Ureter (tissue), 1 donor: ENCODE results near the gene UBP1. TPM values are rescaled to one million over a fixed set of nuclear protein-coding genes. Genes with fewer than 3 reads are reported as not detected.
"Not testable (repeated sequence)": the region's sequence is repeated elsewhere in the genome, so short reads cannot be mapped to it uniquely, and the experiment has no call there.

Experiments used
- DNase-seq: peaks from one replicate; pipeline ENCODE4 v3.0.0-alpha.2; 2020; ENCODE audit warnings: low spot score
- total RNA-seq: library from RNA; stranded (reverse); gene quantifications from one replicate; pipeline ENCODE4 v1.2.4, GENCODE V29; 2023
- donor health status: DM: yes; HTN: yes; CAD: no.

UBP1 gene
- total RNA-seq, 1 donor from 2014 or later: 73.7 TPM

DNA sequence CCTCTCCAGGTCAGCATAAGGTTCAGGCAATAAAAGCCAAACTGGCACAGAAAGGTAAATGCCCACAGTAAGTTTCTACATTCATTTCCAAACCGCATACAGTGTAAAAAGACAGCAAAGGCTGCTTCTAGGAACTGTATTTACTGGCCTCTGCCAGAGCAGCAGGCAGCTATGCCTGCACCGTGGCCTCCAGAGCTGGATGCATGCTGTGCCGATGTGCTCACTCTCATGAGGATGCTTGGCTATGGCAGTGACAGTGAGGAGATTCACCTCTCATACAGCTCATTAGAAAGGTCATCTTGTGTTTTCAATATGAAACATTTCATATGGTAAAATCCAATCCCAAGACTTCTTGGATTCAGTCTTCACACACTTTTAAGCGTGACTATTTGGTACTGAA, 50.3 kb downstream of the UBP1 start:
- no peak for DNase-seq

DNA sequence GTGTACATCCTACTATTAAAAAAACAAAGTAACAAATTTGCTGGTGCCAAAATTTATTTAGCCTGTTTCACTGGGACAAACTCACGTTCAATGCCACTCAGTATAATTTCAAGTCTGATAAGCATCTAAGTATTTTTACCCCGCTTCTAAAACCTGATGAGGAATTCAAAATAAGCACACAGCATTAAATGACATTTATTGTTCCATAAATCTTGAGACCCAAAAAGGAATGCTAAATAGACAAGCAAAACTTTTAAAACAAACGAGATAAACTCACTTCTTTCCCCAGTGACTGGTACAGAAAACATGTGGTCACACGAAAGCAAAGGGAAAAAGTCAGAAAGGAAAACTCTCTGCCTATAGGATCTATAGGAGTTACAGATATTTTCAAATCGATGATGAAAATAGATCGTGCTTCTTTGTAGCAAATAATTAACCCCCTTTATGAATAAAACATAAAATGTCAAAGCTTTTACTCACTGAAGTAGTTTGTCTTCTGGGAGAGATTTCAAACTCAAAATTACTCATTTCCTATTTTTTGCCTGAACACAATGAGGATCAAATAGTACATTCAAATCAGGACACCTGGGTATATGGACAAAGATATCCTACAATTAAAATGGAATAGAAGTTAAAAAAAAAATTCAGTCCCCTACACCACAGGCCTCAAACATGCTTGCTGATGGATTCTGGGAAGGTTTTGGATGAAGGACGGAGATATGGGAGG, 51.7 kb downstream of the UBP1 start:
- no peak for DNase-seq

DNA sequence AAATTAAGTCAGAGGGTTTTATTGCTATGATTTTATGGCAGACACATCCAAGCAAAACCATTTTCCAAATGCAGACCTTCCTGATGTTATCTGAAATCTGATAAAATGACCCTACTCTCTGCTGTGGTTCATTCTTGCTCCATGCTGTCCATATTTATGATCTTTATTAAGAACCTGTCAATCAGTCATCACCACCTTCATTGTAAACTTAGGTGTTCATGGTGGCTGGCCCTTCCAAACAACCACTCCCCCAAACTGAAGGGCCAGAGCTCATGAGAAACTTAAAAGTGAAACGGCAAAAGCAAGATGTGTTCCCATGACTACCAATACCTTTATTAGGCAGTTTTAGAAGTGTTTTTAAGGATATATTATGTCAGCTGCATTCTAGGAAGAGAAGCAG, 53.6 kb downstream of the UBP1 start:
- DNase-seq: no peak

DNA sequence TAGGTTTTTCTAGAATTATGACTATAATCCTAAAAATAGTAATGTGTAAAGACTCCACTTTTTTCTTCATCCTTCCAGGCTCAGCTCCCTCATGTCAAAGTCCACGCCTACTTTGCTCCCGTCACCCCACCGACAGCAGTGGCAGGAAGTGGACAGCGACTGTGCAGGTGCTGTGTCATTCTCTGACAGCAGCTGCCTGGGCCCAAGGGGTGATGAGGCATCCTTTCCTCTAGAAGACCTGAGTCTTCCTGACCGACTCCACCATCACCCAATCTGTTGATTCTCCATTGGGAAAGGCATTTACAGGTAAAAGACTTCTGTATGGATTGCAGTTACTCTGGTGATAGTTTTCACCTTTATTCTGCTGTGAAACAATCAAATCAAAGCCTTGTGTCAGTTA, 54.8 kb downstream of the UBP1 start:
- no peak for DNase-seq

DNA sequence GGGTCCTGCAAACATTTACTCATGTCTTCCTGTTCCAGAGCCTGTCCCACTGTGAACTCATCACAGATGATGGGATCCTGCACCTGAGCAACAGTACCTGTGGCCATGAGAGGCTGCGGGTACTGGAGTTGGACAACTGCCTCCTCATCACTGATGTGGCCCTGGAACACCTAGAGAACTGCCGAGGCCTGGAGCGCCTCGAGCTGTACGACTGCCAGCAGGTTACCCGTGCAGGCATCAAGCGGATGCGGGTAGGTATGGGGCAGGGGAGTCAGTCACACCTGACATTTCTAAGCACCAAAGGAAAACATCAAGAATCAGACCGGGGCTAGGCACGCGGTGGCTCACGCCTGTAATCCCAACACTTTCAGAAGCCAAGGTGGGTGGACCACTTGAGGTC, 56.3 kb downstream of the UBP1 start:
- DNase-seq: no peak

DNA sequence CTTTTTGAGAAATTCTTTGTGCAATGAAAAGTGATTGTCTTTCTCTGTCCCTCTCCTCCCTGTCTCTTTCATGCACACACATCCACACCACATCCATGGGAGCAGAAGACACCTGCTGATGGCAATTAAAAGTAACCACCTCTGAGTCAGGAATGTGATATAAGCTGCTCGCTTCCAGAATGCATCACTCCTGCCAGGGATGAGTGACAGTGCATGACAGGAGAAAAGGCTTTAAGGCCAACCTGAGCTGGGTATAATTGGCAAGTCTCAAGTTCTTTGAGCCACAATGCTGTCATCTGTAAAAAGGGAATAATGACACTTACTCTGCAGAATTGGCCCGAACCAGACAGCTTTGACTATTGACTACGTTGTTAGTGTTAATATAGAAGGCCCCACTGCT, 59.6 kb downstream of the UBP1 start:
- no peak for DNase-seq

DNA sequence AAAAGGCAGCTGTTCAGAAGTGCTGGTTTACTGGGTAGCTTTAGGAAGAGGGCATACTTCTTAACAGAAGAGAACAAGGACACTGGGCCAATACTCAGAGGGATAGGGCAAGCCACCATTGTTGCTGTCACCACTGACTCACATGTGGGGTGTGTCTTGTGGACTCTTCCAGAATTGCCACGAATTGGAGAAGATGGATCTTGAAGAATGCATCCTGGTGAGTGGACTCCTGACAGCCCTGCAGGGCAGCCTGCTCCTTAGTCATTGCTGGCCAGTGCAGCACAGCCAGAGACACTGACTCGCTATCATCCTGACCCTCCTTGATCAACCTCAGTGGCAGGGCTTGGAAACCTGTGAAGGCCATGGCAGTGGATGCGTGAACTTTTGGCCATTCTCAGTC, 62.3 kb downstream of the UBP1 start:
- no peak for DNase-seq

DNA sequence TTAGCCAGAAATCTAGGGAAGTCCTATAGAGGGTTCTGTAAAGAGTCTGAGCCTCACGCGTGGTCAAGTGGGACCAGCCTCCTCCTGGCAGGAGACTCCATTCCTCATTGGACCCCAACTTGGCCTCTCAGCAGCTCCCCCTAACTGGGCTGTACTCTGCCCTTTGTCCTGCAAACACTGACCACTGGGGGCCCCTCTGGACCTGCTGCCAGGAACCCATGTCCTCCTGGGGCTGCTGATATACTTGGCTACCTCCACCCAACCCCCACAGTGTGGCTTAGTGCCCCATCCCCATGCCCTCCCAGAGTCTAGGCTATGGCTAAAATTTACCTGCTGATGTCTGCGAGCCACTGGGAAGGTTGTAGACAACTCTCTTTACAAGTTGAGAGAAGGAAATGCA, 62.7 kb downstream of the UBP1 start:
- DNase-seq: no peak

DNA sequence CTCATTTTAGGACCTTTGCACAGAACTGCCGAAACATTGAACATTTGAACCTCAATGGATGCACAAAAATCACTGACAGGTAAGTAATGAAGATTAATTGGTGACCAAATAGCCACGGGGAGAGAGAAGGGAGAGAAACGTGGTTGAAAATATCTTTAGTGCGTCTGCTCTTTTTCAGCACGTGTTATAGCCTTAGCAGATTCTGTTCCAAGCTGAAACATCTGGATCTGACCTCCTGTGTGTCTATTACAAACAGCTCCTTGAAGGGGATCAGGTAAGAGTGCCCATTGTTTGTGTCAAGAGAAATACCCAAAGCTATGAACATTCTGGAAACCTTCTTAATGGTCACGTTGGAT, 67.1 kb downstream of the UBP1 start:
- DNase-seq: no peak

DNA sequence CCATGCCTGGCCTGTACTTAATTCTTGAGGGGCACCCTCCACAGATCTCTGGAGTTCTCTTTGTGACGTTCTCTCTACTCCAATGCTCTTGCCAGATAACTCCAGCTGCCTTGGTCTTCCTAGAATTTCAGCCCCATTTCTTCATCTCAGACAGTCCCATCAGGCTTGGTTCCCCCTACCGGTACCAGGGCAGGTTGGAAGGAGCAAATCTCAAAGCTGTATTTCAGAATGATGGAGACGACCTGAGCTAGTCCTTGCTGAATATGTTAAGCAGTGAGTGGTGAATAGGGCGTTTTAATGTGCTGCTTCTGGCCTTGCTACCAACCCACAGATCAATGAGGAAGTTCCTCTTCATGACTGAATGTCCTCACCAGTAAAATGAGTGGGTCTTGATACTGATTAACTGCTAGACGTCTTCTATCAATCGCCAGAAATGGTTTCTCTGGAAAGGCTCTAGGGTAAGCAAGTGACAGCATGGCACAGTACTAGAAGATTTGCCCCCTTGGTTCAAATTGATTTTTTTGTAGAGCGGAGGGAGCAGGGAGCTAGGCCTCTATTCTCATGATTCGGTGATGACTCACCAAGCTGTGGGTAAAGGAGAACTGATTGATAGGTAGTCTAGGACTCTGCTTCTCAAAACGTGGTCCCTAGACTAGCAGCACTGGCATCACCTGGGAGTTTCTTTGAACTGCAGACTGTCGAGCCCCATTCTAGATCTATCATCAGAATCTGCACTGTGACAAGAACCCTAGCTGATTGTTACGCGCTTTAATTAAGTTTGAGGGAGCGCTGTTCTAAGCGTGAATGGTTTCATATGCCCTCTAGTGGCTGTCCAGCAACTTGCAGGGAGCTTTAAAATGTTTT, 67.8 kb downstream of the UBP1 start:
- no peak for DNase-seq

DNA sequence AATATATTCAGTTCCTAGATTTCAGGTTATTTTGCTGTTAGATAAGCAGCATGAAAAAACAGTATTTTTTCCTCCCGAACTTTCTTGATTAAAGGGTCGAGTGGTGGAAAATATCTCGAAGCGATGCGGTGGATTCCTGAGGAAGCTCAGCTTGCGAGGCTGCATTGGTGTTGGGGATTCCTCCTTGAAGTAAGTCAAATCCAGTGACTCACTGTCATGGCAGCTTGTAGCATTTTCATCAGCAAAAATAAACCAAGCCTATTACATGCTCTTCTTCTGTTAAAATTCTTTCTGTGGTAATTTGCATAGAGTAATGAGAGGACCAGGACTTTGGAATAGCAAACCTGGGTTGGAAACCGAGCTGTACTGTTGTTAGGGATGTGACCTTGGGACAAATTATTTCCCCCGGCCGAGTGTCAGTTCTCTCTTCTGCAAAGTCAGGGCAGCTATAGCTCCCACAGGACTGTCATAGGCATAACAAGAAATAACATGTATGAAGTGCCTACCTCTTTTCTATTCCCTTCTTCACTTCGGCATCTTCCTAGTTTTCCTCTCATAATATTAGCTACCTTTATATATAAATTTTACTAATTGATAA, 75.6 kb downstream of the UBP1 start:
- no peak for DNase-seq

DNA sequence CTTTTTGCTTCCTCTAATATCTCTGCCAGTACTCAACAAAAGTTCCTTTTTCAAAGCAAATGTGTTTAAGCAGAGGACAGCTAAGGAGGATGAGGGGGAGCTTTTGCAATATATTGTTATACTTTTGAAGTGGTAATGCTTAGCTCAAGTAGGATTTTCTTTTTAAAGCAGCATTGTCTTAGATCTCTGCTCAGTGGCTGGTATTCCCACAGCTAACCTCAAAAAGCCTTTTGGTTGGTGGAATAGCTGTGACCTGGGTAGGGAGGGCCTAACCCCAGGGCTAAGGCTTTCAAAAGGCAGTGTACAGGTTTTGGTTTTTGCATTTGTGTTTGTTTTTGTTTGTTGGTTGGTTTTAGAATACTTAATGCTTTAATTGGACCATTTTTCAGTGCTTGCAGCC, 76.1 kb downstream of the UBP1 start:
- DNase-seq: no peak

DNA sequence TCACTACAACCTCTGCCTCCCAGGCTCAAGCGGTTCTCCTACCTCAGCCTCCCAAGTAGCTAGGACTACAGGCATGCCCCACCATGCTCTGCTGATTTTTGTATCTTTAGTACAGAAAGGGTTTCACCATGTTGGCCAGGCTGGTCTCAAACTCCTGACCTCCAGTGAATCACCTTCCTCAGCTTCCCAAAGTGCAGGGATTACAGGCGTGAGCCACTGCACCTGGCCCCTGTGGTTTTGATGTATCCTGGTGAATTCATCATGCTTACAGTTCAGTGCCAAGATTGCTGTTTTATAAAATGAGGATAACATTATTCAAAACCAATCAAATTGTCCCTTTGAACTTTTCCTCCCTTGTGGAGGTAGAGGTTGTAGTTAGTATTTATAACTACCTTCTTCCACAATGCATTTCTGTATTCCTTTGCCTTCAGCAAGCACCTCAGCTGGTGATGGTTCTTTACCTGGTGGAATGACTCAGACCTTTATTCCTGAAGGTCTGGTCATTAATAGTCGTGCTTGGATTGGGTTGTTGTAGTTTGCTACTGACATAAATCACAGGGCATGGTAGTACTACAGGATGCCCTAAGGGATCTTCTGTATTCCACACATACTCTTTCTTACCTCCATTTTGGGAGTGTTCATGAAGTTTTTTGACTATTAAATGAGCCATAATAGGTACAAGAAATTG, 76.9 kb downstream of the UBP1 start:
- no peak for DNase-seq

DNA sequence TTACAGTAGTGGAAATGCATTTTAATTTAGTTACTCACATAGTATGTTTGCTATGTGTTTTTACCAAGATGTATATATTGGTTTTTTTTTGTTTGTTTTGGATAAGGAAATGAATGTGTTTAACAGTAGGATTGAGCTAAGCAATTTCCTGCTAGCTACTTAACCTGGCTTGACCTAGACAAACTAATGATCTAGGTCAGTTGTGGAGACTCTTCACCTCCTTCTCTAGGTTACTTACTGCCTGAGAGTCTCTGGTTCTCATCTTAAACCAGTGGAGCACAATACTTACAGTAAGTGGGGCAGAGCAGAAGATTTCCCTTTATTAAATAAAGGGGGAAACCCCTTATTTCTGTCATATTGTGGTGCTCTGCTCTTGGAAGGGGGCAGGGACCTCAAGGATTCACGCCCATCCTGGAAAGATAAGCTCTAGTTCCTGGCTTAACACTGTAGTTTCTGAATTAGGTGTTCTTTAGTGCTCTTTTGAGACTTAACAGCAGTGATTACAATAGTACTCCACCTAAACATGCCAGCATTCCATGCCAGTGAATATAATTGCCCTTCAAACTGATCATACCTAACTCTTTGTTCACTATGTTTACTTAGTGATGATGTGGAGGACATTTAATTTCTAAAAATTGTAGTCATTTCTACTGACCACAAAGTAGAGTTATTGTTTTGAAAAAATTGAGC, 79.9 kb downstream of the UBP1 start:
- no peak for DNase-seq

DNA sequence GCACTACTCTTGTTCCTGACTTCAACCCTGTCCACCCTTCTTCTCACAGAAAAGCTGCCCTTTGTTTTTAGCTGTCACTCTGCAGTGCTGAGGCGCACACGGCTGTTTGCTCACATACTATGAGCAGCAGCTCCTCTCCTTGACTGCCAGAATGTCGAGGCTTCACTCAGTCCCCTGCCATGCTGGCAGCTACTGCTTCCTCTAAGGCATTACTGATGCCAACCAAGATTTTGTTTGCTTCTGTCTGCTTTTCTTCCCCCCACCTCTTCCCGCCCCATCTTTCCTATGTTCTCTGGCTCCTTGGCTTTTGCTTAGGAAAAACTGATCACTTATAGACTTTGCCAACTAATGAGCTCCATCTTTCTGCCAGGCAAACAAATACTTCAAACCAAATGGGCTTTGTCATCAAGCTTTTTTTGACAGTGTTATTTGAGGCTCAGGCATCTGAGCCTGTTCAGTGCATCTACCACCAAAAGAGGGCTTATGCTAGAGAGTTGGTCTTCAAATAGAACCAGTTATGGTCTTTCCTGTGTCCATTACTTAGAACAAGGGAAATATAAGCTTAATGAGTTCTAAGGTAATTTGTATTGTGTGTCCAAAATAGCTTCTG, 81.9 kb downstream of the UBP1 start:
- DNase-seq: no peak

DNA sequence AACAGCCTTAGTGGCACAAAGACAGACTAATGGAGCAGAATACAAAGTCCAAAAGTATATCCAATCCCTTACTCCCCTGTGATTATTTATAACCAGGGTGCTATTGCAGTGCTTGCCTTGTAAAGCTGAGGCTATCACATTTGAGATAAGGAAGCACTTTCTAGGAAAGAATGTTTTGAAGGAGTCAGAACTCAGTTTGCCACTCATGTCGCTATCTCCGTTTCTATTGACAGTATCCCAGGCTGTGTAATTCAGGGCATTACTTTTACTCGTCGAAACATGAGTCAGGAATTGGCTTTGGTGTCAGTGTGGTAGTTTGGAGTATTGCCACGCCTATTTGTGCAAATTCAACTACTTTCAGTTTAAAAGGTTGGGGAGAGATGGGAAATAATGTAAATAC, 84.6 kb downstream of the UBP1 start:
- DNase-seq: no peak

DNA sequence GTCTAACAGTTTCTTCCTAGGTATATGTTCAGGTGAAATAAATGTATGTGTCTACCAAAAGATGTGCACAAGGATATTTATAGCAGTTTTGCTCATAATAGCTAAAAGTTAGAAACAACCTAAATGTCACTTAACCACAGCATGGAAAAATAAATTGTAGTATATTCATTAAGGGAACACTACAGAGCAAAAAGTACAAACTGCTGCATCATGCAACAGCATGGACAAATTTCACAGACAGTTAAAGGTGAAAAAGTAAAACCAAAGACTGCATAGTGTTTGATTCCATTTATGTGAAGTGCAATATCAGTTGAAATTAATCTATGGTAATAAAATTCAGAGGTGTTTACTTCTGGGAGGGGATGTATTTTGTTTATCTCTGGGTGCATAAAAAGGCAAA, 100.4 kb downstream of the UBP1 start:
- DNase-seq: no peak

DNA sequence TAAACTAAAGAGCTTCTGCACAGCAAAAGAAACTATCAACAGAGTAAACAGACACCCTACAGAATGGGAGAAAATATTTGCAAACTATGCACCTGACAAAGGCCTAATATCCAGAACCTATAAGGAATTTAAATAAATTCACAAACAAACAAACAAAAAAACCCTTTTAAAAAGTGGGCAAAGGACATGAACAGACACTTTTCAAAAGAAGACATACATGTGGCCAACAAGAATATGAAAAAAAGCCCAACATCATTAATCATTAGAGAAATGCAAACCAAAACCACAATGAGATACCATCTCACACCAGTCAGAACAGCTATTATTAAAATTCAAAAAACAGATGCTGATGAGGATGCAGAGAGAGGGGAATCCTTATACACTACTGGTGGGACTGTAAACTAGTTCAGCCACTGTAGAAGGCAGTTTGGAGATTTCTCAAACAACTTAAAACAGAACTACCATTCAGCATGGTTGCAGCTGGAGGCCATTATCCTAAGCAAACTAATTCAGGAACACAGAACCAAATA, 101.2 kb downstream of the UBP1 start:
- DNase-seq: not testable (repeated sequence)
